Iris pigment epithelial cell (primary cell): ENCODE data around the gene STRIP1.
A peak's percentile ranks its signal among the peaks of the same experiment; 100 is the strongest.

Source experiments
- DNase-seq: peaks from one replicate; pipeline ENCODE4 v3.0.0-alpha.2; 2011; ENCODE audit warnings: low read depth

Gene STRIP1

DNA sequence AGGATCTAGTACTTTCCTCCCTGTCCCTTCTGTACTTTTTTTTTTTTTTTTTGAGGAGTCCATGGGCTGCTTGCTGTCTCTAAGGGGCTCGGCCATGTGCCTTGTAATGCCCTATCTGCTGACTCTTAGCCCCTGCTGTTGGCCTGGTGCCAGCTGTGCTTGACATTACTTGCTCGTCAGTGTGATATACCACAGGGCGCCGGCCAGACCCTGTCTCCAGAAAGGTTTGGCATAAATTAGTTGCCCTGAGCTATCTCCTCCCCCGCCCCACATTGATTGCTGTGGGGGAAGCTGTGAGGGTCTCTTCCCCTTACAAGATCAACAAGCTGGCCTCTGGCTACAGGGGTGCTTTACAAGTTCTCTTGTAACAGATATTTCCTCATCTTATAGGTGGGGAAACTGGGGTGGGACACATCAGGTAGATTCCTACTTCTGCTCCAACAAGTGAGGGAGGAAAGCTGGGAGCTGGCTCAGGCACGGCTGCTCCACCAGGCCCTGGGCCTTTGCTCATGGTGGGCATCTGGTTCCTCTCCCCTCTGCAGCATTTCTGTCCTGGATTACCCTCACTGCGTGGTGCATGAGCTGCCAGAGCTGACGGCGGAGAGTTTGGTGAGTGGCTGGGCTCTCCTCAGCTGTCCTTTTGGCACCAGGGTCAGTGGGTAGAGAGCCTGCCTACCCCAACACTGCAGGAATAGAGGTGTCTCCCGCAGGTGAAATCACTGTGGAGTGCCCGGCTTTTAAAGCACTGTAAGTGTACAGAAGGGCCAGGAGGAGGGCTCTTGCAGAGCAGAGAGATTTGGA, 15.6 kb downstream of the STRIP1 start:
- DNase-seq: no peak

DNA sequence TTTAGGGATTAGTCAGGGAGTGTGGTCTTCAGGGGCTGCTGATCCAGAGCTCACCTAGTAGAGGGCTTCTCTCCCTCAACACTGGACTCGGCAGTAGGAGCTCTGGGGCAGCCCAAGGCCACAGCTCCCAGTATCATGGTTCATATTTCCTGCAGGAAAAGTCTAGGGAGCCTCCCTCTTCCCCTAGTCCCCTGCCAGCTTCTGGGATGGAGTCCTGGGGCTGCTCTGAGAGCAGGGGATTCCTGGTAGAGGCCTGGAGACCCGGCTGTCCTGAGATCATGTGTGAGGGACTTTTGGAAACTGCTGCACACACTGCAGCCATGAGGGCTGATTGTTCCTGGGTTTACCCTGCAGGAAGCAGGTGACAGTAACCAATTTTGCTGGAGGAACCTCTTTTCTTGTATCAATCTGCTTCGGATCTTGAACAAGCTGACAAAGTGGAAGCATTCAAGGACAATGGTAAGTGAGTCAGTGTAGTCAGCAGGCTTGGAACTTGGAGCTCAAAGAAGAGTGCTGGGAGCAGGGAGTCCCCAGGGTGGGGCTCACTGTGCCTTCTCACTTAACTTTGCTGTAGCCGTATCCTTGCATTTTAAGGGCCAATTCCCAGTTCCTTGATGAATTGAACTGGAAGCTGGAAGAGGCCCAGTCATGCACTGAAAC, 16.3 kb downstream of the STRIP1 start:
- DNase-seq: peak; percentile 55

DNA sequence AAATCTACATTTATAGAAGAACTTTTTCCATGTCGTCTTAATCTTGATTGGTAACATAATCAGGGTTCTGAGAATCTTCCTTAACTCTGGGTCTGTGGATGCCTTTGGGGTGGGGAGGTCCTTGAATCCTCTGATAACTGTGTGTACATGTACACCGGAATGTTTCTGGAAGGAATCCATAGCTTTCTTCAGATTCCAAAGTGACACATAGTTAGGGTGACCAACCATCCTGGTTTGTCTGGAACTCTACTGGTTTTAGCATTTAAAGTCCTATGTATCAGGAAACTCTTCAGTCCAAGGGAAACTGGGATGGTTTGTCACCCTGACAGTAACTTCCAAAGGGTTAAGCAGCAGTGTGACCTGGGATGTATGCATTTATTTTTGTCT, 16.8 kb downstream of the STRIP1 start:
- DNase-seq: no peak

DNA sequence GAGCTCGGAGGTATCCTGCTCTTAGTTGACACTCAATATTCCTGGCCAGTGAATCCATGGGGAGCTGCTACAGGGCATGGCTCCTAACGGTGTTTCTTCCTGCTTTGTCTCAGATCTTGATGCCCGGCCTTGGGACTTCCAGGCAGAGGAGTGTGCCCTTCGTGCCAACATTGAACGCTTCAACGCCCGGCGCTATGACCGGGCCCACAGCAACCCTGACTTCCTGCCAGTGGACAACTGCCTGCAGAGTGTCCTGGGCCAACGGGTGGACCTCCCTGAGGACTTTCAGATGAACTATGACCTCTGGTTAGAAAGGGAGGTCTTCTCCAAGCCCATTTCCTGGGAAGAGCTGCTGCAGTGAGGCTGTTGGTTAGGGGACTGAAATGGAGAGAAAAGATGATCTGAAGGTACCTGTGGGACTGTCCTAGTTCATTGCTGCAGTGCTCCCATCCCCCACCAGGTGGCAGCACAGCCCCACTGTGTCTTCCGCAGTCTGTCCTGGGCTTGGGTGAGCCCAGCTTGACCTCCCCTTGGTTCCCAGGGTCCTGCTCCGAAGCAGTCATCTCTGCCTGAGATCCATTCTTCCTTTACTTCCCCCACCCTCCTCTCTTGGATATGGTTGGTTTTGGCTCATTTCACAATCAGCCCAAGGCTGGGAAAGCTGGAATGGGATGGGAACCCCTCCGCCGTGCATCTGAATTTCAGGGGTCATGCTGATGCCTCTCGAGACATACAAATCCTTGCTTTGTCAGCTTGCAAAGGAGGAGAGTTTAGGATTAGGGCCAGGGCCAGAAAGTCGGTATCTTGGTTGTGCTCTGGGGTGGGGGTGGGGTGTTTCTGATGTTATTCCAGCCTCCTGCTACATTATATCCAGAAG, 19.4 kb downstream of the STRIP1 start:
- DNase-seq: peak; percentile 39

DNA sequence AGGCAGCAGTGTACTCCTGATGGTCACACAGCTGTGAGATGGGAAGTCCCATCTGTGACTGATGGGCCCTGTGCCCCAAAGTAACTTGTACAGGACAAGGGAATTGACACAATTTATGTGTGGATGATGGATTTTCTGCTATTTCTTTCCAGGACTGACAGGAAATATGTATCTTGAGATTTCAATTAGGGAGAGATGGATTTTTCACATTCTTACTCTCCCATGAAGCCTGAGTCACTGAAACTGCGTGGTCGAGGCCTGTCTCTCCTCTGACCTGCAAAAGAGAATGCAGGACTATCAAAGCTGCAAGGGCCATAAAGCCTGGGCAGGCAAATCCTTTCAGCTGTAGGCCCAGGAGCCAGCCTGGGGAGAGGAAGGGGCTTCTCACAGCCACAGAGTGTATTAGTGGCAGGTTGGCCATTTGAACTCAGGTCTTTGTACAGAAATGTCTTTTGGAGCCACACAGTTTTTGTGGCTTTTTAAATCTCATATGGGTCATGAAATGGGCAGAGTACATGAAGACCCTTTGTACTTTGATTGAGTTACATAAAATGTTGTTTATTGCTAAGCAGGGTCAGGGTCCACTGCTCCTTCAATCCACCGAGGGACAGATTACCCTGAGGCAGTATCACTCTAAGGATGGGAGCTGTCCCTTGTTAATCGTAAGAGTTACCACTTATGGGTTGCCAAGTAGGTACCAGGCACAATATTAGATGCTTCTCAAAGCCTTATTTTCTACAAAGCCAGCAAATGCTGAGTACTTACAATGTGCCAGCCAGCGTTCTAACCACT, 21.3 kb downstream of the STRIP1 start:
- DNase-seq: peak; percentile 85

DNA sequence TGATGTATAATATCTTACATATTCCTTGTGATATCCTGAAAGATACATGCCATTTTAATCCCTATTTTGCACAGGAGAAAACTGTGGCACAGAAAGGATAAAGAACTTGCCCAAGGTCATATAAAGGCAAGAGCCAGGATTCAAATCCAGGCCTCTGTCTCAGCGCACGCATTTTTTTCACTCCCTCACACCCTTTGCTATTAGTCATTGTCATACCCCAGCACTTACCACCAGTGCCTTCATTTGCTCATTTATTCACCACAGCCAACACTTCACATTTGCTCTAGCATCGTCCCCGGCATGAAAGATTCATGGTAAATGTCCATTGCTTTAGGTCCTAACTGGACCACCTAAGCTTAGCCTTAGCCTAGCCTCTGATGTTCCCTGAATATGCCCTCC, 21.9 kb downstream of the STRIP1 start:
- DNase-seq: peak; percentile 42

DNA sequence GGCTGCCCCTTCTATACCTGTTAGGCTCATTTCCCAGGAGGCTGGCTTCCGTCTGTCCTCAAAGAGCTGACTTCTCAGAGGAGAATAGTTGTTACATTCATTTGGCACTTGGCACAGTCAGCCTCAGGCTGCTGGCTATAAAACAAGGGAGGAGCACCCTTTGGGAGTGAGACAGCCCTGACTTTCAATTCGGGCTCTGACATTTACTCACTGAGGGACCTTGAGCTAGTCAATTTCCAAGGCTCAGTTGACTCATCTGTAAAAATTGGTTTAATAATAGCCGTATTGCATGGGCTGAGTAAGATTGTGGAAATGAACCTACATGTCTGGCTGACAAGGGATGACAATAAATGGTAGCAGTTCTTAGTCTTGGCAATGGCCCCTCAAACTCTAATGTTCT, 22.4 kb downstream of the STRIP1 start:
- peak; percentile 73 for DNase-seq

DNA sequence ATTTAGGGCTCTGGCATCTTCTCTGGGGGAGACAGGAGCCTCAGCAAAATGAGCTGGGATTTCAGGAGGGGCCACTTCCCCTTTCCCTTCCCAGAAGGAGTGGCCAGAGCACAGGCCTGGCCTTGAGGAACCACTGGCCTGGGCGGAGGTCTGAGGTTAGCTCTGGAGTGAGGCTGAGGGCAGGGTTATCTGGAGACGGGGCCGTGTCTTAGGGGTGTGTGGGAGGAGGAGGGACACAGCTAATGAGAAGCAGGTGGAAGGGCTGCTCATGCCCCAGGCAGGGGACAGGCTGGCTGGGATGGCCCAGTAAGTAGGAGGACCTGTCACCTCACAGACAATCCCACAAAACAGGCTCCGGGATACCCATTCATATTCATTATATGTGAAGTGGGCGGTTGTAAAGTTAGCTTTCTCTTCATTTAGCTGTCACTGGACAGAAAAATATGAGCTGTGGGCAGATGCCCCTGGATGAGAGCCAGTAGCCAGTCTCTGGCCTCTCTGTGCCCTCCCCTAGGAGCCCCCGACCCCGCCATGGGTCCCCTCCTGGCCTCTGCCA, 23.6 kb downstream of the STRIP1 start:
- no peak for DNase-seq

DNA sequence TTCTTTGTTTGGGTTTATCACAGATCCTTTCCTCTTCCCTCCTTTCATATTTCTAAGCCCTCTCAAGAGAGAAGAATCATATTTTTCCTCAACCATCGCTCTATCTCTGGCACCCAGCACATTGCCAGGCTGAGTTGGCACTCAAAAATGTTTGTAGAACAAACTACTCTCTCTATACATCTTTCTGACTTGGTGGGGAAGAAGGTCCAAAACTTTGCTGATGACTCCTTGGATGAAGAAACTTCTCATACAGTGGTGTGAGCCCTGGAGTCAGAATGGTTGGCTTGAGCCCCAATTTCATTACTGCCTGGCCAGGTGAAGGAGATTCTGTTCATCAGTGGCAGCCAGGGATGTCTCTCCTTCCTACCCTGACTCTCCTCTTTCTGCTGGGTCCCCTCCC, 24.2 kb downstream of the STRIP1 start:
- DNase-seq: no peak

DNA sequence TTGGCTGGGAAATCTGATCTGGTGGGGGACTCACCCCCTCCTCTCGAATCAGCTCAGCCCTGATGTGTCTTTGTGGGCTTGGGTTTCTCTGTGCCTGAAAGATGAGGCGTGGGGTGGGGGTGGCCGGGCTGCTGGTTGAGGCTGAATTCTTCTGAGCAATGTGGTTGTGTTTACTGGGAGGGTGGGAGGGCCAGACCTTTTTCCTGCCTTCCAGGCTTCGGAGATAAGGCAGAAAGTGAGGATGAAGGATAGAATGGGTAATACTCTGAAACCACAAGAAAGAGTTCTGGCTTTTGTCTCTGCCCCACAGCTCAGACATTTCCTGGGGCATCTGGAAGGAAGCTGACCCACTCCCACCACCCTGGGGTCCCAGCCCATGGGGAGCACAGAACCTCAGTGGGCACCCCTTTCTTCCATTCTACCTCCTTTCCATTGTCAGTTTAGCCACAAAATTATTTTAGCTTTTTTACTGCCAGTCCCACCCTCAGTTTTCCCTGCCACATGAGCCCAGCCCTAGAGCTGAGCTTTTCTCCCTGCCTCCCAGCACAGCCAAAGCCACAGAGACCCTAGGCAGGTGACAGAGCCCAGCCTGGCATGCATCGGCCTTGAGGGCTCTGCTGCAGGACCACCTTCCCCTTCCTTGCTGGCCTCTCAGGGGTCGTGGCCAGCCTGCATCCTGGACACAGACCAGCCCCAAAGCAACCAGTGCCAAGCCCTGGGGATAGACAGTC, 24.9 kb downstream of the STRIP1 start:
- no peak for DNase-seq

DNA sequence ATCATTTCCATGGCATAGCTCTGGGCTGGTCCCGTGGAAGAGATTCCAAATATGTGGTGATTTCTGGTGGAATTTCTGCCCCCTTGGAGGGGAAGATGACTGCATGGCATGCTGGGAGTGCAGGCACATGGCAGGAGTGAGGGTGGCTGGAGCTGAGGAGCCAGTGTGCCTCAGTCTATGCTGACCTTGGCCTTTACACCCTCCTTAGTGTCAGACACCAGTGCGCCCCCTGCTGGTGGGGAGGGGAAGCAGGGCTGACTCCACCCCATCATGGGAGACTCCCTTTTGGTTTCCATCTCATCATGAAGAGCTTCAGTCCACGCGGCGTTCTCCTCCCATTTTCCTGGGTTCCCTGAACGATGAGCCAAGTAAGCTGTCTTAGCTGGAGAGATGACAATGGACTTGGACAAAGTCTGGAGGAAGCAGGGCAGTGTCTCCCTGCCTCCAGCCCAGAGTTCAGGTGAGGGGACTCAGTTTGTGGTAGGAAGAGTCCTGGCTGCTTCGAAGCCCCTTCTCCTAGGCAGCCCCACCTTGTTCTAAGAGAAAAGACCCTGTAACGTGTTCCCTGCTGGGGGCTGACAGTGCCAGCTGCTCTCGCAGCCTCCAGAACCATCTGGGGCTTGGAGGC, 25.7 kb downstream of the STRIP1 start:
- no peak for DNase-seq

DNA sequence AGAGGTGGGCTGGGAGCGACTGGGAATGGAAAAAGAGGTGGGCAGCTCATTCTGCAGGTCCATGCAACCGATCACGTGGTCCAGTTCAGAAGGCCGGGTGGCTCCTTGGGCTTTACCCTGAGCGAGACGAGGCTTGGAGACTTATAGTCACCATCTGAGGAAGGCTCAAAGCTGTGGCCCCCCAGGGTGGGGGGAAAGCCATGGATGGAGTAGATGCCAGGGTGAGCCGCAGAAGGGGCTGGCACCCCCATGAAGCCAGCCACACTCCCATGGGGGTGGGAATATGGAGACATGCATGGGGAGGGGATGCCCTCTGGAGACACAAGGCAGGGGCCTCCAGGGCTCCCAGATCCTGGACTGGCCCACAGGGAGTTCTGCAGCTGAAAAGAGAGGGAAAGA, 26.2 kb downstream of the STRIP1 start:
- DNase-seq: no peak

DNA sequence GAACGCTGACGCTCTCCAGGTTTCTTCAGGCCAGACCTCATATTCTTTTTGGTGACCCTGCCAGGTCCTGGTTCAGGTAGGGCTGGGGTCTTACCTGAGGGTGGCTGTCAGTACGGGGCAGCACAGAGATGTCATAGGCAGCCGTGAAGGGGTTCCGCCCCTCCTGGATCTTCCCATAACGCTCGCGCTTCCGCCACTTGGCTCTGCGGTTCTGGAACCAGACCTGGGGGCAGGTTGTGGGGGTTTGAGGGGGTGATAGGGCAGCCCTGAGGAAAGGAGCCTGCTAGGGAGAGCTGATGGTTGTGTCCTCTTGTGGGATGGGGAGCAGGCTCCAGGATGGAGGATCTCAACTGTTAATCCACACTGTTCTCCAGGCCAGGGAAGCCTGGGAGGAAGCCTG, 26.9 kb downstream of the STRIP1 start:
- DNase-seq: no peak

DNA sequence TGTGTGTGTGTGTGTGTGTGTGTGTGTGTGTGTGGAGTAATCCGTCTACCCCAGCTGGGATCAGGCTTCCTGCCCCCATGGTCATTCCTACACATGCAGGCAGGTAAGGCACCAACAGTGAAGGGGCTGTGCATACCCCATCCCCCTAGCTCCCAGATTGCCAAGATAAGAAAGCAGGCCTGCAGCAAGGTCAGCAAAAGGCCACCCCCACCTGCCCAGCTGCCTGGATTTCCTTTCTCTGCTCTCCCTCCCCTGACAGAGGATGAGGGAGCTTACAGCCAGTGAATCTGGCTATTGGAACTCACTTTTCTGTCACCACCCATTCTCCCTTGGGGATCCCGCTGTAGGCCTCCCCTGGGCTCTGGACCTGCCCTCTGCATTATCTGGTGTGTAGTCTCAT, 28.2 kb downstream of the STRIP1 start:
- DNase-seq: no peak

DNA sequence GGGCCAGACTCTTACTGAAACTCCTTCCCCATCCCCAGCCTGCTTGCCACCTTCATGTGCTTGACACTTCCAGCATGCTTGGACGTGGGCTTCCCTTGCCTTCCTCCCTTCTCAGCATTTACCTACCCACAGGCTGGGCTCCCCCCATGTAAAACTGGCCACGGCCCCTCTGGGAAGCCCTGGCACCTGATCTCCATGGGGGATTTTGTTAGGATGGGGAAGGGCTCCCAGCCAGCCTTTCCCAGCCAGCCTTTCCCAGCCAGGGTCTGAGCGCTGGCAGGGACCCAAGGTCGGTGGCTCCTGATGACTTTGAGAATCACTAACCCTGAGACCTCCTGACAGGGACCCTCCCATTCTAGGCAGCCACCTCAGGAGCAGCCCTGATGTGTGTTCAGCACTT, 29.4 kb downstream of the STRIP1 start:
- no peak for DNase-seq

DNA sequence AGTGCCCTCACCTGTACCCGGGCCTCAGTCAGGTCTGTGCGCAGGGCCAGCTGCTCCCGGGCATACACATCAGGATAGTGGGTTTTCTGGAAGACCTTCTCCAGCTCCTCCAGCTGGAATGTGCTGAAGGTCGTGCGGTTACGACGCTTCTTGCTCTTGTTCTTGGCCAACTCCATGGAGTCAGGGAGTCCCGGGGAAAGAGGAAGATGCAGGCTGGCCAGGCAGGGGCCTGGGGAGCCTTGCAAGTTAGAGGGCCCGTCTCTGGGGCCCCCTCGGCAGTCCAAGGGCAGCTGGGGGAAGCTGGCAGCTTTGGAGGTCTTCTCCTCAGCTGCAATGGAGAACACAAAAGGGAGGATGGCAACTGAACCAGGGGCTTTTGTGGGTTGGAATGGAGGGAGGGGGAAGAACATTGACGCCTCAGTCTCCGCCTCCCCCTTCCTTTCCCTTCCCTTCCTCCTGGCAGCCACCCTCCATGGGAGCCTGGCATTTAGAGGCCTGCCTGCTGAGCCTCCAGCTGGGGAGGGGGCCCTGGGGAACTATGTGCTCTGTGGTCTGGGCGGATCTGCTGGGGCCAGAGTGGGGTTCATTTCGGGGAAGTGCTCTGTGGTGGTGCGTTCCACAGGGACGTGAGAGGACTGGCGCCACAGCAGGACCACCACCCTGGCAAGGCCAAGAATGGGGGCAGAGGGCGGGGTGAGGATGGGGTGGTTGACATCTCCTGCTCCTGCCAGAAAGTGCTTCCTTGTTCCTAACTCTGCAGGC, 30.3 kb downstream of the STRIP1 start:
- DNase-seq: no peak

DNA sequence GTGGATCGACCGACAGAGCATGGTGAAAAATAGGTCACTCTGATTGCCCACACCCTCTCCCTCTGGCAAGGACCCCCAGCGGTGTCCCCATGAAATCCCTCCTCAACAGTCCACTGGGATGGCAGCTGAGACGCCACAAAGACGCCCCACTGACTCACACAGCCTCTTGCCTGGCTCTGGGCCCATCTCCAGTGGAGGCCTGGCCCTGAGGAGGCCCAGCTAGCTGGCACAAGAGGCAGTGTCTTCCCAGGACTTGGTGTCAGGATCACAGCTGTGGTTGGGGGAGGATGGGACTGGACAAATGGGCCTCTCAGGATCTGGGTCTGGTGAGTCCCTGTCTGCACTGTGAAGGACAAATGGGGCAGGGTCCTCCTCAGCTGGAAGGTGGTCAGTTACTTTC, 31.4 kb downstream of the STRIP1 start:
- DNase-seq: no peak

DNA sequence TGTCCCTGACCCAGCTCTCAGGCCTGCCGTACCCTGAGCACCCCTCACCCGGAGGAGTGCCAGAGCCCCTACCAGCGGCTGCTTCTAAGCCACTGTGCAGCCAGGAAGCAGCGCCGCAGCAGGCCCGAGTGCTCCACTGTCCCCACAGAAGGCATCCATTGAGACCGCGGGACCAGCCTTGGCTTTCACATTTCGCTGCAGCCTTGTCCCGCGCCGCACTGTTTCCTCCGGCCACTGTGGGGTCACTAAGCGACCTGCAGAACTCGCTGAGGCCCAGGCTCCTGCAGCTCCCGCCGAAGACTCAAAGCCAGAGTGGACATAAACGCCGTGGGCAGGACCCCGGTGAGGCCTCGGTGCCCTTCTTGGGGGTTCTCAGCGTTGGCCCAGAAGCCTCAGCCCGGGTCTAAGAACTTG, 33.1 kb downstream of the STRIP1 start:
- DNase-seq: no peak

DNA sequence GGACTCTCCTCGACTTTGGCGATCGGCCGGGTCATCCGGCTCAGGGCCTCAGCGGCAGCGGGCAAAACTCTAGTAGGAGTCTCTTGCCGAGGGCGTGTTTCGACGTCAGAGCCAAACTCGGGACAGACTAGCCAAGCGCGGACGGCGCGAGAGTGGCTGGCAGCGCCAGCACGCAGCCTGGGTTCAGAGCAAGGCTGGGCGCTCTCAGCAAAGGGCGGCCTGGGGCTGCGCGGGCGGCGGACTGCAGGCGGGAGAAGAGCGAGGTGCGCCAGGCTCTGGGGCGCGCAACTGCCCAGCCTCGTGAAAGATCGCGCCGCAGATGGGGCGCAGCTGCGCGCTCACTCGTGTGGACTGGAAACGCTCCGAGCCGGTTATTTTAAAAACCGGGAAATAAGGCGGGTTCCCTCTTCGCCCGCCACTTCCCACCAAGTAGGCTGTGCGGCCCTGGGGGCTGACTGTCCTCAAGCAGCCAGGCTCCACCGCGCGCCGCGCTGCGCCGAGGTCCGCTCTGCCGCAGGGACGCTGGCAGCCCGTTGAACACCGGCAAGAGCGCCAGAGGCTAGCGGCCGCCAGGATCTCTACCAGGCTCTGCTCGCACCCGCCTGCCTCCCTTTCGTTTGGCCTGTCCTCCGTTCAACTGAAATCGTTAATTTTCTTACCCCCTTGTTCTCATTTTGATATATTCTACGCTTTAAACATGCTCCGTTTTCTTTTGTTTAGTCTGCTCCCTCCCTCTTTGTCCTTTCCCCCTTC, 33.6 kb downstream of the STRIP1 start:
- no peak for DNase-seq
